NCI-H82 (cell line): ENCODE measurements around the gene S100A7.

Experiments
- DNase-seq: peaks from one replicate; lab custom pipeline; 2025; lab: John Stamatoyannopoulos, UW

Gene S100A7

DNA sequence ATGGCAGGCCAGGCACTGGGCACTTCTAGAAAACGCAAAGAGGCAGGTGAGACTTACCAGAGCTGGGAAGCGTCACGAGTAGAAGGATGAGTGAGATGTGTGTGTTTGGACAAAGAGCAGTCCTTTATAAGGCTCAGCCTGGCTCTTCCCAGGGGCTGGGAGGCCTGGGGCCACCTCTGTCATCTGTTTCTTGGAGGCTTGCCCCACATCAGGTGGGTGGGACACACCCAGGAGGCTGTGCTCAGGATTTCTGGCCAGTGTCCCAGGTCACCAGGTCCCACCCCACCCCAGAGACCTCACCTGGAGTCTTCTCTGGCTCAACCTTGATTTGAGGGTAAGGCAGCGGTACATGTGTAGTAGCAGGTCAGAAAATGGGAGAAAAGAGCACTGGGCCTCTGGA, at the start of gene S100A7:
Gene S100A7 (minus strand): TSS at position 101 of the 400 bp plus-strand sequence. CDS start 1,638 bp downstream, outside the sequence.
- no peak for DNase-seq

DNA sequence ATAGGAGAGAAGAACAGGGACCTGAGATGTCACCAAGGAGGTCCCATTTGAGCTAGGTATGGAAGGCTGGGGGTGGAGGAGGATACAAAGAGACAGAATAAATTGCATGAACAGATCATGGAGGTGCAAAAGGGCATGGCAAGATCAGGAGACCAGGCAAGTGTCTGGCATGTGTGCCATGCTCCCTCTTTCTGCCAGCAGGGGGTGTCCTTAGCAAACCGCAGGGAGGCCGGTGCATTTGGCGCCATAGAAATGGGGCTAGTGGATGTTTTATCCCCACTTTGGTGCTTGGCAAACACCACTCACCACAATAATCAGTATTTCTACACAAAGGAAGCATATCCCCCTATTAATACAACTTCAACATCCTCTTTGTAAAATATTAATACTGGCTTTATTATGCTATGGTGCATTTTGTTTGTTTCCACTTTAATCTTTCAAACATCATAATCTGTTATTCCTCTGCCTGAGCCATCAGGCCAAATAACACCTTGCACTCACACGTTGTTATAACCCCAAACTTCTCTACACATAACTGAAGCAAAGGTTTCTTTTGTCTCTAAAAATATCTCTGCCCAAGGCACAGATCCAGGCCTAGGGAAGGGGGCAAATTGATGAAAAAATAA, 49.4 kb upstream of the S100A7 start:
- peak; percentile 77 for DNase-seq

DNA sequence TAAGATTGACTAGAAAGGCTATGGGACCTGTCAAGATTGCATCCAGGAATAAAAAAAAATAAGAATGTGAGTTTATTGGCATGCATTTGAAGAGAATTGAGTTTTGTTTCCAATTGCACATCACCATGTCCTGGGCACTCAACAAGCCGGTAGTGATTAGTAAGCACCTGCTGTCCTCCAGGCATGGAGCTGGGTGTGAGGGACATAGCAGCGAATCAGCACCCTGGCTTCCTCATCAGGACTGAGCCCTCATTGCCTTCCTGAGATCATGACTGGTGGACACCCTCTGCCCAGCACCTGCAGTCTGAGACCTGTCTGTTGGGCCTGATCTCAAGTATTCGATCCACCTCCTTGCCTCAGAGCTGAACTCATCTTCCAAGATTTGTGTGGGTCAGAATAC, 48.6 kb upstream of the S100A7 start:
- no peak for DNase-seq

DNA sequence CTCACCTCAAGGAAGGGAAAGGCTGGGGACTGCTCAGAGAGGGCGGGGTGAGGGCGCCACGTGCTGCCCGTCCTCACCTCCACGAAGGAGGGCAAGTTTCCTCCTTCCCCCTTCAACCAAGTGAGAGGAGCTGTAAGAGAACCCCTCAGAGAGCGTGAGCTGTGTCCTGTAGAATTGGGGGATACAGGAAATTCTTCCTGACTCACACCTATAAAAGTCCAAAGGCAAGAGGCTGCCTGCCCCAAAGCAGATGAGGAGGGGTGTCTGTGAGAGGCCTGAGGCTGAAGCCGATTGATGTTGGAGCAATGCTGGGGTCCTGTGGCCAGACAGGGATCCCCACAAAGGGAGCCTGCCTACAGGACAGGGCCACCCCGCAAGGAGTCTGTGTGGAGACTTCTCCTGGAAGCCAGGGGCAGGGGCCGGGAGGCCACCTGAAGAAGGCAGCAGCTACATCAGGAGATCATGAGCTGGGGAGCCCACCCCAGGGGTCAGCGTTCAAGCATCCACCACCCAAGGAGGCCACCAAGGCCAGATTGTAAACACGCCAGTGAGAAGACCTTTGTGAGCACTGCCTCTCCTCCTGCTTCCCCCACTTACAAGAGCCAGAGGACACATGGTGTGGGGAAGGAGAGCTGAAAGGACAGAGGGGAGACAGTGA, 47.6 kb upstream of the S100A7 start:
- DNase-seq, result no peak

DNA sequence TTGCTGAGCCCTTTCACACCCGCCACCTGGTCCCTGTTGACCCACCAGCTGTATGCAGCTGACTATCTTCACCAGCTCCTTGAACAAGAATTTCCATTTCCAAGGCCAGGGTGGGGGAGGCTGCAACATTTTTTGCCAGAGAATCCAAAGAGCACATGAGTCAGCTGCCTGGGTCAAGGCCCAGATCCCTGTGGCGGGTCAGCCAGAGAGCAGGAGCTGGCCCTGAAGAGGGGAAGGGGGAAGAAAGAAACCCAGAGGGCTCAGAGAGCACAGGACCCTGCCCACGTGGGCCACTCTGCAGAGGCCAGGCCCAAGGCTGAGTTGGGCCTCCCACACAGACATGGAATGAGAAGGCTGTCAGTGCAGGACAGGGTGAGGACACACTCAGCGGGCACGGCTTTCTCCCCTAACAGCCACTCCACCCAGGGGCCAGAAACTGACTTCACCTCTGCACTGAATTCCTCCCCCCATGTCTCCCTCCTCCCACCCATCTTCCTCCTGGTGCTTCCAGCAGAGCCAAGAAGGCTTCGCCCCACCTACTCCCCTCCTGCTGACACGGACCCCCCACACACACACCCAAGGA, 46.5 kb upstream of the S100A7 start:
- DNase-seq, result no peak

DNA sequence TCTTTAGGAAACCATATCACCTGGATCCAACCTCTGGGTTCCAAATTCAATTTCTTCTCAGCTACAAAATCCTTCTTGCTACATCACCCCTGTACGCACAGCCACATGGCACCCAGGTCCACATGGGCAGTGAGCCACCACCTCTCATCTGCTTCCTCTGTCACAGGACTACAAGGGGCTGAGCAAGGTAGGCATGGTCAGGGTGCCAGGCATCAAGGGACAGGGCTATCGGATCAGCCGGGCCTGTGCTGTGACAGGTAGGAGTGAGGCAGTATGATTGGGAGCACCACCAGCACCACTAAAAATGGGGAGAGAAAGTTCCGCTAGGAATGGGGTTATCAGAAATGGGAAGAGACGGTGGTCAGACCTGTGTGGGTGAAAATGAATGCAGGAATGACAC, 45.9 kb upstream of the S100A7 start:
- DNase-seq, result no peak

DNA sequence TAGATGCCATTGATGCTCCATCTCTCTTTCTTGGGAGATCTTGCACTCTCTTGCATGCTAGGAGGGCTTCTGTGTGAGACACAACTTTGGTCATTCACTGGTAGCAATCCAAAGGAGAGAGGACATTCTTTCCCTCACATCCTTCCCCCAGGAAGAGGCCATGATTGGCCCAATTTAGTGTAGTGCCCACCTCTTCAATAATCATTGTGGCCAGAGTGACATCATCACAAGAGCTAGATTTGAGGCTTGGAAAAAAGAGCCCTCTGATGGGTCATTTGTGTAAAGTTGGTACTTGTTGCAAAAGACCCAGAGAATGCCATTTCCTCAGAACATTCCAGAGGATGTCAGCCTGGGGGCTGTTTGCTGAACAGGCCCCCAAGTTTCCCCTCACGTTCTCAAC, 45.1 kb upstream of the S100A7 start:
- DNase-seq, result no peak

DNA sequence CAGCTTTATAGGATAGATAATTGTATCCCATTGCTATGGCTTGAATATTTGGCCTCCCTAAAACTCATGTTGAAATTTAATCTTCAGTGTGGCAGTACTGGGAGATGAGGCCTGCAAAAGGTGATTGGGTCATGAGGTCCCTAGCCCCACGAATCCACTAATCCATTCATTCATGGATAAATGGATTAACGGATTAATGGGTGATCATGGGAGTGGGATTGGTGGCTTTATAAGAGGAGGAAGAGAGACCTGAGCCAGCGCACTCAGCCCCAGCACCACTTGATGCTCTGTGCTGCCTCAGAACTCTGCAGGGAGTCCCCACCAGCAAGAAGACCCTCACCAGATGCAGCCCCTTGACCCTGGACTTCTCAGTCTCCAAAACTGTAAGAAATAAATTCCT, 43.3 kb upstream of the S100A7 start:
- peak; percentile 99 for DNase-seq

DNA sequence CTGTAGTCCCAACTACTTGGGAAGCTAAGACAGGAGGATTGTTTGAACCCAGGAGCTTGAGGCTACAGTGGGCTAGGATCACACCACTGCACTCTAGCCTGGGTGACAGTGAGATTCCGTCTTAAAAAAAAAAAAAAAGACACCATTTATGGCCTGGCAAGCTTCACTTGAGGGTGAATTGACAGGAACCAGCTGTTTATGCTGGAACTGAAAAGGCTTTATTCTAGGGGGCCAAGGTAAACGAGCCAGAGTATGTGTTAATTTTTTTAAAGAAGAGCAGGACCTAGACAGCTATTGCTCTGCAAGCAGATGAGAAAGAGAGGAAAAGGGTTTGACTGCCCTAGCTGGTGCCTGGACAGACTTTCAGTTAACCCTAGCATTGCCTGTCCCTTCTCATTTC, 38.3 kb upstream of the S100A7 start:
- DNase-seq, result no peak

DNA sequence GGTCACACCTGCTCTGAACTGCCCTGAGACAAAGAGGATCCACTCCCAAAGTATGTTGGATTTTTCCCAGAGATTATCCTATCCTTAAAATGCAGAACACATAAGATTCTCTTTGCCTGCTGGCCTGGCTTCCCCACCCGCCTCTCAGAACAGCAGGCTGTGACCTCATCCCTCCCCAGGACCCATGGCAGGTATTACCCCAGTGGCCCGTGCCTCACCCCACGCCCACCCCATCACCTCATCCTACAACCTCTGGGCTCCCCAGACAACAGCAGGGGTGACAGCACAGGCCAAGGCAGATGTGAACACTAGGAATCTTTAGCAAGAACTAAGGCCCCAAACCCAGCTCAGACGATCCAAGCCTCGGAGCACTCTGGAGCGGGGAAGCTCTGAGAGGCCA, 35.1 kb upstream of the S100A7 start:
- DNase-seq, result no peak

DNA sequence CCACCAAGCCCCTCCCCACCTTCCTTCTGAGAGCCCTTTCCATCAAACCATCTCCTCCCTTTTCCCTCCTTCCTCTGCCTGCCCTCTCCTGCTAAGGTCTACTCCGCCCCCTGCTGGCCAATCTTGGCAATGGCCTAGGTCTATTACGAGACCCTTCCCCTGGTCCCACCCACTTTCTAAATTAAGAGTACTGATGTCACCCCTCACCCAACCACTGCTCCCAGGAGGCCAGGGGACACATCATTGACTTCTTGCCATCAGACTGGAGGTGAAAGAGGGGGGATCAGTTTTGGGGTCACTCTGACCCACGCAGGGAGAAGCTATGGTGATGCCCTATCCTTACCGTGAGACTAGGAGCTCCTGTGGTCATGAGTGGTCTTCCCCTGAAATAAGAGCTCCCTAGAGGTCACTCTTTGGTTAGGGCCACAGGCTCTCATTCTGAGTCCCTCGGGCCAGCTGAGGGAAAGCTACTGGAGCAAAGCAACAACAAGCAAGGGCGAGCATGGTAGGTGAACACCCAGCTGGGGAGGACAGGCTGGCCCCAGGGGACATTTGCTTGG, 34.6 kb upstream of the S100A7 start:
- DNase-seq, result peak; percentile 97

DNA sequence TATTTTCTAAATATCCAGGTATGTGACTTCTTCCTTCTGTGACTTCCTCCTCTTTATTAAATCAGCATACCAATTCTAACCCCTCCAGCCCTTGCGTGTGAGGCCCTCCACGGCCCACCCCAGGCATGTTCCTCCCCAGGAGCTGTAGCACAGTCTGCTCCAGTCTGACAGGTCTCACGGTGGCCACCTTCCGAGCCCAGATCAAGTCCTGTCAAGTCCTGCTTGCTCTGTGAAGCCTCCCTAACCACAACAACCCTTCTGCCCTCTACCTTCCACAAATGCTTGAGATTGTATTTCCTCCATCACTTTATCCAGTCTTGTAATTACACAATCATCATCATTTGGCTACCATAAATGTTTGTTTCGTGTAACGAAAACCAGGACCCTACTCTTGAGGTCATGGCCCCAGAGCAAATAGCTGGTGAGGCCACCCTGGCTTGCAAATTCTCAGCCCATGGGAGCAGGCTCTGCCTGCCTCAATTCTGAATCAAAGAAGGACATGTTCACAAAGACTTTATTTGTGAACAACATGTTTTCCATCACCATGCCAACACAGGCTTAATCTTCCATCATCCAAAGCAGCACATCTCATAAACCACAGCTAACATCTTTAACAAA, 33.0 kb upstream of the S100A7 start:
- no peak for DNase-seq

DNA sequence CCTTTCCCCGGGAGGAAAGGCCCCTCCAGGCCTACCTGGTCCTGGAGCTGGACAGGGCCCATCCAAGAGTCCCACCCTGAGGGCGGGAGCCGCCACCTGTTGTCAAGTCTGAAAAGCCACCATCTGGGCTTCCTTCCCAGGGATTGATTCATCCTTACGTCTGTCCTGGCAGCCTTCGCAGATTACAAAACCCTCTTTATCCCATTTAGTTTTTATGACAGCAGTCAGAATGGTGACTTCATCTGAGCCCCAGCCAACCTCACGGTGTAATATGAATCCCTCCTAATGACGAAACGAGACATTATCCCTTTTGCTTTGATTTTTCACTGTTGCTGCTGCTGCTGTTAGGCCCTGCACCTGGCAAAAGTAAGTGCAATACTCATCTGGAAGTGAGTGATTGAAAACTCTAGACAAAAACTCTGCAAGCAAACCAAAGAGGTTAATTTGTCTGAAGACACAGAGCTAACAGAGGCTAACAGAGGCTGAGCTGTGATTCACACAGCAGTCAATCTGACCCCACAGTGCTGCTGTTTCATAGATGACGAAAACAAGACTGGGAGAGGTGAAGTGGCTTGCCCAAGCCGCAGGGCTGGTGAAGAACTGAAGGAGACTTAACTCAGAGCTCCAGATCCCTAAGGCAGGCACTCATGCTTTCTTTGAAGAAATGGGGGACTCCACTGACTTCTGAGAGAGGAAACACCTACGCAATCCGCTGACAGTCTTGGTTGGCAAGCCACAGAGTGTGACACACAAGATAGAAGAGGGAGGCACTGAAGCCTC, 30.0 kb upstream of the S100A7 start:
- peak; percentile 99 for DNase-seq

DNA sequence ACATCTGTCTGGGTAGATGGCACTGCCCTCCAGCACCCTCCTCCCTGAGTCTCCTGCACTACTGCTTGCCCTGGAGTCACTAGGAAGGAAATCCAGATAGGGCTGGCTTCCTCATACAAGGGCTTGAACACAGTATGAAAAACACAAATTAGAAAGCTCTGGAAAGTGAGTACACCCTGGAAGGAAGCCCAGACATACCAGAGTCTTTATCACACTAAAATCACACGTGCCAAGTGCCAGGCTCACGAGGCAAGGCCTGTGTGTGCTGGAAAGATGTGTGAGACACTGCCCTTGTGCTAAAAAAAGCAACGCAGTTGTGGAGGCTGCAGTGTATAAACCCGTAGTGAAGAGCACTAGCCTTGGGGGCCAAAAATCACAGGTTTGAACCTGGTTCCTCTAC, 28.3 kb upstream of the S100A7 start:
- no peak for DNase-seq

DNA sequence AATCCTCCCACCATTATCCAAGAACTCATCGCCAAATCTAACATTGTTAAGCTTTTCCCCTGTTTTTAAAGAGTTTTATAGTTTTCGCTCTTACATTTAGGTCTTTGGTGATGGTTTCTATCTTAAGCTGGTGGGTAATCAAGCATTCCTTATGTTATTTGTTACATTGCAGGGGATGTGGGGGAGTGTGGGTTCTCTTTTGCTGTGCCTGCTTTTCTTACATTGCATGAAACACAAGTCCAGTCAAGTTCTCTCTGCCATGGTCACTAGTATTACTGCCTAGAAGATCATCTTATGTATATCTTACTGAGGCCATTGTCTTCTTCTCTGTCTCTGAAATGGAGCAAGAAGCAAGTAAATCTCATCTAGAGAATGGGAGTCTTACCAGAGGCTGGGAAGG, 27.3 kb upstream of the S100A7 start:
- no peak for DNase-seq

DNA sequence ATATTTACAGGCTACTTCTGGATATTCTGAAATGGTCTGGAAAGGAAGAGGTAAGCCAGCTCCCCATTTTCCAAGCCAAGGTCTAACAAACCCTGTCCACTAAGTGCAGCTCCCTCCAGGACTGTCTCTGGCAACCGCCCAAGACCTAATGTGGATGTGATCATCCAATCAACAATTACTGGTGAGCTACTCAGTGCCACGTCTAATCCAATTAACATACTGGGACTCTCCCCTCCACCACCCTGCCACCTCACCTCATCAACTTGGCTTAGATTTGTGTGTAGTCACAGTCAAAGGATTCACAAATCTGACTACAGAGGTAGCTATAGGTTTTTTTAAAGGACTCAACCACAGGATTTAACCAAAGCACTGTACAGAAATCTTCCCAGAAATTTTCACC, 25.4 kb upstream of the S100A7 start:
- peak; percentile 98 for DNase-seq

DNA sequence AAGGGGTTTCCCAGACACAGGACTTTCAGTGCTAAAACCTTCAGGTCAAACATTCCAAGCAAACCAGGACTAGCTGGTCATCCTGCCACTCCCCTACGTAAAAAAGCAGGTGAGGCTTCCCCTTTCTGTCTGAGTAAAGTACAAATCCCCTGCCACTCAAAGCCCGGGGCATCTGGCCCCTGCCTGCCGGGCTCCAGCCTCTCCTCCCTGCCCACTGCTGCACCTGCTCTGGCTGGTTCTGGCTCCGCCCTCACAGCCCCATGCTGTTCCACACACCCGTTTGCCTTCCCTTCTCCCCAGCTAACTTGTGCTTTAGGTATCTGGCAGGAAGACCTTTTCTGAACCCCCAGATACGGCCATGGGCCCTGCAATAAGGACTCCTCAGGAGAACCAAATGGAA, 23.3 kb upstream of the S100A7 start:
- DNase-seq, result peak; percentile 83

DNA sequence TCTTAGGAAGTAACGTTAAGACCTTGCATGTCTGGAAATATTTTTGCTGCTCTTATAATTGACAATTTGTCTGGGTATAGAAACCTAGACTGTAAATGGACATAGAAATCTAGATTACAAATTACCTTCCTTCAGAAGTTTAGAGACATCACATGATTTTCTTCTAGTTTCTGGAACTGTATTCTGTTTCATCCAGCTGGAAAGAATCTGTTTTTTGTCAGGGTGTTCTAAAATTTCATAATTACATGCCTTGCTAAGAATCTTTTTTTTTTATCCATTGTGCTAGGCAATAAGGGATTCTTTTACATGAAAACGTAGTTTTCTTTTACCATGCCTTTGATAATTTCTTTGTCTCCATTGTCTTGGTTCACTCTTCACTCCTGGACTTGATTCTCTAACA, 20.7 kb upstream of the S100A7 start:
- DNase-seq, result no peak

DNA sequence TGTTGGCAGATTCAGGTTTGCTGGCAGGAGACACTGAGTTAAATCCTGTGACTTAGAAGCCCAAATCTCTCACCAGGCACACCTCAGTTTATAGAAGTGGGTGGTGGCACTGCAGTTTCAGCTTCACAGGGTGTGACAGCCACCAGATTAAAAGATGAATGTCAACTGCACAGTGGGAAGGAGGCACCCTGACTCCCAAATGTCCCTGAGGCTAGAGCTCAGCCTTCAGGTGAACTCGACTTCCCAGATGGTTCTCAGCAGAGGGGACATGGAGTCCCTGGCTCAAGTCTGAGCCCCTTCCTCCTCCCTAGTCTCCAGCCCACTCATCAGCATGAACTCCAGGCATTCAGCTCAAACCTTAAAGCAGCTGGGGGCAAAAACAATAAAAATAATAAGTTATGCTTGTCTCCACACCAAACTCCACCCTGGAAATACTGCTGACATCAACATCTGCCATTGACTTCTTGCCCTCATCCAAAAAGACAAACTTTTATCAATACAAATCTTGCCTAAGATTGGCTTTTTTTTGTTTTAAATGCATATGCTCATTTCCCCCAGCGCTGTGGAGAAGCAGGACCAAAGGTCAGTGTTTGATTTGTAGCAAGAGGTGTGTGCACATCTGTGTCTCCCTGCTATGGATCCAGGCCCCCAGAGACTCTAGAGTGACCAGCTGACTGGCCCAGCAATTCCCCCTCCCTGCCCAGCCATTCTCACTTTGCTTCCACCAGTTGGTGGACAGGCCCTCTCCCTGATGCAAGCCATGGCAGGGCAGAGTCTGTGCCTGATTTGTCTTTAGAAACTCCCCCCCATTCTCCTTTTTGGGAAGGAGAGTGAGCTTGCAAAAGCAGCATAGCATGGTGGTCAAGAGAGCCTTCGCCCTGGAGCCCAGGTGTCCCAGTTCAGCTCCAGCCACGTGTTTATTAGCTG, 18.5 kb upstream of the S100A7 start:
- peak; percentile 31 for DNase-seq

DNA sequence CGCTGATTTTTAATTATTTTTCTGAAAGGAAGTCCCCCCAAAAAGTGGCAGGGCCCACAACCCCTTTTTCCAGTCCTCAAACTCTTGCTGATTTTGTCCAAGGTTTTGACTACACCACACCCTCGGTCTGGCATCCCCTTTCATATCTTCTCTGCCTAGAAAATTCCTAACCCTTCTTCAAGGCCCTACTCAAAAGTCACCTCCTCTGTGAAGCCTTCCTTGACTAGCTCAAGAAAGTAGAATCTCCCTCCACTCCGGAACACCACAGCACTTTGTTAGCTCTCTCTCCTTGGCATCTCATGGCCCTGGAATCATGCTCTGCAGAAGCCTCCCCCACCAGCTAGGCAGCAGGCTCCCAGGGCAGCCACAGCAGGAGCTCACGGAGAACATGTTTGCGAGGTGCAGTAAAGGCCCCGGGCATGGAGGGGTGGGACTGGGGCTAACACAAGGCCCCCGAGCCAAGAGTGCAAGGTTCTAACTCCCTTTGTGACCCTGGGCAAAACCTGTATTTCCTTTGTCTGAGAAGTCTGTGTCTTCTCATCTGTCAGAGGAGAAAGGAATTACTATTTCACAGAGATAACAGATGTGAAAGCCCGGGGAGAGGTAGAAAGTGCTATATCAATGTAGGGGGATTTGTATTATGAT, 17.7 kb upstream of the S100A7 start:
- DNase-seq, result no peak
